ENCODE results near the gene PRXL2B. TPM values are rescaled to one million over a fixed set of nuclear protein-coding genes. Genes with fewer than 3 reads are reported as not detected.

The PRXL2B gene
- total RNA-seq, 1 donor from 2014 or later, result 55.7 TPM

DNA sequence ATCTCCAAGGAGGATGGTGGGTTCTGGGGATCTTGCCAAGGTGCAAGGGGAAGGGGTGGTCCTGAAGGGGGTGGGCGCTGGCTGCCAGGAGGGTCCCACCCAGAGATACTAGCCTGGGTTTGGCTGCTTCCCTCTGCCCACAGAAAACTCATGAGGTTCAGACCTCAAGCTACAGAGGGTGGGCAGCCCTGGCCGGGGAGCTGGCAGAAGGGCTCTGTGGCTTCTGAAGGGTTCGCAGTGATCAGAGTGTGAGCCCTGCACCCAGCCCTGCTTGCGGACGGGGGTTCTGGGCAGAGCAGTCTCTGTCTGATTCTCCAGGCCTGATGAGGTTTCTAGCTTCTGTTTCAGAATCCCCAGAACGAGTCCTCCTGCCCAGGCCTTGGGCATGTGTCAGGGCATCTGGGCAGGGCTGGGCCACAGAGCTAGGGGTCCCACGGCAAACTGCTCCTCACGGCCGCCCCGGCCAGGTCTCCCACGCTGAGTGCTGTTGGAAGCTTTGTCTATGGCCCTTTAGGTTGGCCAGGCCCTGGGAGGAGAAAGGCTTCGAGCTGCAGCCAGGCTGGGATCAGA, 46.9 kb downstream of the PRXL2B start:
- no peak for DNase-seq (ENCODE audit: low read depth in 2 of 2)

GRCh38 chr1:2633936-2634491, 47.4 kb downstream of the PRXL2B start:
- no peak for DNase-seq (ENCODE audit: low read depth in 2 of 2)

GRCh38 chr1:2635361-2636010, 48.9 kb downstream of the PRXL2B start:
- DNase-seq (ENCODE audit: low read depth in 2 of 2), result no peak

DNA sequence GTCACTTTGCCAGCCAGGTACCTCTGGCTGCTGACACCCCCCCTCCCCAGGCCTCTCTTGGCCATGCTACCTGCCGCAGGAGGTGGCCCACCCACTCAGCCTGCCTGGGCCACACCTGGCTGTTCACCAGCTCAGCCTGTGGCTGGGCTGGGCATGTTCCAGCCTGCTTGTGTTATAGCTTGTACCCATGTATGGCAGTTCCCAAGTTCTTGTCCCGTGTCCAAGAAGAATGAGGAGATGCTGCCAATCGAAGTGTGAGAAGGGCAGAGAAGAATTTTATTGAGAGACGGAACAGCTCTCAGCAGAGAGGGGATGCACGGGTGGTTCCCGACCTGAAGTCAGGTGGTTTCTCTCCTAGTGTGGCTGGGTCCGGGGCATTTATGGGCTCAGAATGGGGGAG, 50.2 kb downstream of the PRXL2B start:
- no peak for DNase-seq (ENCODE audit: low read depth in 2 of 2)

DNA sequence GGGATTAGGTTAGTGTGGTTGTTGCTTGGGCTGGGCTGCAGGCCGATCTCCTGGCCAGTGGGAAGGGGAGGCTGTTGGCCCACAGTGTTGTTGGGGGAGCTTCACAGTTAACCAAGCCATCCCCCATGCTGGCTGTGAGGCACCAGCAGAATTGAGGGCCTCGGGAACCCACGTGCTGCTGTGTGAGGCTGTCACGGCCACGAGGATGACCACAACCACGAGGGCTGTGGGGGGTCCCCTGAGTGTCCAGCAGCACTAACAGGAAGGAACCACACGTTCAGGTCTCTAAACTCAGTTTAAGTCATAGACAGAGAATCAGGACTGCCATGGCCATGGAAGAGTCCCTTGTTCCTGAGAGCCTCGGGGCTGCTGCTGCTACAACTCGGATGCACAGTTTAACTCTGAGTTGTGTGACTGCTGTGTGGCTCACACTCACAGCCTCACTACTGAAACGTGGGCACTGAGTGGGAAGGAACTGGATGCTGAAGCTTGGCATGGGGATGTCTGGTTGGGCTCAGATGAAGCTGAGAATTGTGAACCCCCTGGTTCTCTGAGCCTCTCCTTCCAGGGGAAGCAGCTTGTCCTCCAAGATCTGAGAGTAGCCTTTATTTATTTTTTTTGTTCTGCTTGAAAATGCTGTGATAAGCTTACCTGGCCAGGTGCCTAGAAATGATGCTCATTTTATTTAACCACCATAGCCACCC, 51.0 kb downstream of the PRXL2B start:
- no peak for DNase-seq (ENCODE audit: low read depth in 2 of 2)

GRCh38 chr1:2638466-2639115, 52.0 kb downstream of the PRXL2B start:
- no peak for DNase-seq (ENCODE audit: low read depth in 2 of 2)

DNA sequence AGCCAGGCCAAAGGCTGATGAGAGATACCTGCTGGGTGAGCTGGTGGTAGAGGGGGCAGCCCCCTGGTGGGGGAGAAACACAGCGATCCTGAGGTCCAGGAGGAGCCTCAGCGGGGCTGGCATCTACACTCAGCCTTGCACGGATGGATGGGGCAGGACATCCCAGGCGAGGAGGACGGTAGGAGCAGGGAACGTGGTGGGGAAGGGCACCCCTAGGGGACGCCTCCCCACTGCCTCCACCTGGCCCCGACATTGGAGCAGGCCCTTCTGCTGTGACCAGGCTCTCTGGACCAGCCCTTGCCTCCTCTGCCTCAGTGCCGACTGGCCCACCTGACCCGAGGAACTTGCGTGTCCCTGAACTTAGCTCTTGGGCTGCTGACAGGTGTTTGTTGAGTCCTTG, 52.6 kb downstream of the PRXL2B start:
- no peak for DNase-seq (ENCODE audit: low read depth in 2 of 2)

DNA sequence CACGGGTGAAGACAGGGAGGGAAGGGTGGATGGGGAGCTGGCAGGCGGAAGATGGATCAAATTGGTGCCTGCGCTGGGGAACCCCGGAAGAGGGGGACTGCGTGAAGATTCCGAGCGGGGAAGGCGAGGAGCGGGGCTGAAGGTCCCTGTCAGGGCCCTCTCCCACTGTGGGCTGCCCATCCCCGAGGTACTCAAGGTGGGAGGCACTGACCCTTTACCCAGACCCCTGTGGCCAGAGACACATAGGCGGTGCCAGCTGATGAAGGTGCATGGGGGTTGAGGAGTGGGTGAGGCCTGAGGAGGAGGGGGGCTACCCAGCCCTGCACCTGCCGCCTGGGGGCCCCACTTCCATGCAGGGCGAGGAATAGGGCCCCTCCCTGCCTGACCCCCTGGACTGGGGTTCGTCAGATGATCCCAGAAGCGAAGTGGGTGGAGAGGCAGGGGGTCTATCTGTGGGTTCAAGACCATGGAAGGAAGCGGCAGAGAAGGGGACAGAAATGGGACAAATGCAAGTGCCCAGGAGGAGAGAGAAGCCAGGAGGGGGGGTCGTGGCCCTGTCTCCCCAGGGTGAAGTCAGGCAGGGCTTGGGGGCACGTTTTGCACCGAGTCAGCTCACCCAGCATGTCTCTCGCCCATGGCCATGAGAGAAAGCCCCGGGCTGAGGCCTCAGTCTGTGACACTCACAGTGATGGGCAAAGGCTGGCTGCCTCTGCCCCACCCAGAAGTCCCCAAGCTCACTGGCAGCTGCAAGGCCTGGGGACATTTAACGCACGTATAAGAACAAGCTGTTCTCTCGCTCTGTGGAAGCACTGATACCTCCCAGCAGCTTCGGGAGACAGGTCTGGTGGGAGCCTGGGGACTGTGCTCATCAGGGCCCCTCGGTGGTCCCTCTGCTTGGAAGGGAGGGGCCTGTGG, 53.3 kb downstream of the PRXL2B start:
- DNase-seq (ENCODE audit: low read depth in 2 of 2), result no peak

DNA sequence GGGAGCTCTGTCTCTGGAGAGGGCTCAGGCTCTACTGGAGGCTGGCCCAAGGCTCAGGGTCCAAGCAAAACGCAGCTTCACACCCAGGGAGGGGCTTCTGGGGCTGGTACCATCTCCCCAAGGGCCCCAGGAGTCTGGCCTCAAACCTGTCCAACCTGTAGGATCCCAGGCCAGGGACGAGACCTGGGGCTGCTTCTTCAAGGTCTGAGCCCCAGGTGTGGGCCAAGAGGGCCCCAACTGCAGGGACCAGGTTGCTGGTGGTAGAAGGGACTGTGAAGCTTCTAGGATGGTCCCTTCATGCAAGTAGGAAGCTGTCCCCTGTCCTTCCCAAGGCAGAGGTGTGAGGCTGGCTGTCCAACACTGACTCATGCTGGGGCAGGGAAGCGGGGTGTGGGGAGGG, 54.0 kb downstream of the PRXL2B start:
- DNase-seq (ENCODE audit: low read depth in 2 of 2), result no peak

Other genes starting within 250 kb of the PRXL2B start
- 3.1 and 3.5 TPM in 2 replicates for gene MORN1, start 195.2 kb upstream of the PRXL2B start, total RNA-seq
- gene RER1, start 194.9 kb upstream of the PRXL2B start, total RNA-seq, result 44.5 and 47.2 TPM in 2 replicates
- 24.9 and 37.3 TPM in 2 replicates for gene PEX10, start 174.2 kb upstream of the PRXL2B start, total RNA-seq
- gene PLCH2, start 110.5 kb upstream of the PRXL2B start, total RNA-seq, result under 0.01 TPM in 2 replicates
- 18.6 and 25.9 TPM in 2 replicates for gene PANK4, start 60.2 kb upstream of the PRXL2B start, total RNA-seq
- 0.13 TPM in 2 replicates for gene HES5, start 56.5 kb upstream of the PRXL2B start, total RNA-seq
- gene TNFRSF14, start 30.4 kb upstream of the PRXL2B start, total RNA-seq, result 66.8 and 150 TPM in 2 replicates
- gene MMEL1, start 46.2 kb downstream of the PRXL2B start, total RNA-seq, result 2.8 and 3.6 TPM in 2 replicates
- under 0.01 and 0.13 TPM in 2 replicates for gene TTC34, start 214.9 kb downstream of the PRXL2B start, total RNA-seq

Measured in dermis microvascular lymphatic vessel endothelial cell (primary cell).